ENCODE measurements around the gene NEGR1. TPM values are rescaled to one million over a fixed set of nuclear protein-coding genes. Genes with fewer than 3 reads are reported as not detected.

The NEGR1 gene
- total and polyA plus RNA-seq, 2 experiments from 2014 or later, result 0.57 to 0.94 TPM

DNA sequence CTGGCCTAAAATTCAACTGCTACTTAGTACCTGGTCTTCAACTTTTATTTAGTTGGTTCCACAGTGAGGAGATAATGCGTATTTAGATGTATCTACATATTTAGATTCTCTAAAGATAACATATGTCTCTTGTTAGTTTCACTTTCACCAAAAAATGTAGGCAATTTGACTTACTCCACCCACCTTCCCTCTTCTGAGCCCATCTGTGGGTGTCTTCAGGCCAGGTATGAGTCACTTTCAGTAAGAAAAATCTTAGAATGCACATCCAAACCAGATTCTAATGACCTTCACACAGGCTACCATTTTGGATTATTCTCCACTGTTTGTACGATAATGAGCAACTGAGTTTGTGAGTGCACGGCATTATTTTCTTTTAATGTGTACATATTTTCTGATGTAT is 501.7 kb downstream of the NEGR1 start (continued):
- TF ChIP-seq, protein P1, sequence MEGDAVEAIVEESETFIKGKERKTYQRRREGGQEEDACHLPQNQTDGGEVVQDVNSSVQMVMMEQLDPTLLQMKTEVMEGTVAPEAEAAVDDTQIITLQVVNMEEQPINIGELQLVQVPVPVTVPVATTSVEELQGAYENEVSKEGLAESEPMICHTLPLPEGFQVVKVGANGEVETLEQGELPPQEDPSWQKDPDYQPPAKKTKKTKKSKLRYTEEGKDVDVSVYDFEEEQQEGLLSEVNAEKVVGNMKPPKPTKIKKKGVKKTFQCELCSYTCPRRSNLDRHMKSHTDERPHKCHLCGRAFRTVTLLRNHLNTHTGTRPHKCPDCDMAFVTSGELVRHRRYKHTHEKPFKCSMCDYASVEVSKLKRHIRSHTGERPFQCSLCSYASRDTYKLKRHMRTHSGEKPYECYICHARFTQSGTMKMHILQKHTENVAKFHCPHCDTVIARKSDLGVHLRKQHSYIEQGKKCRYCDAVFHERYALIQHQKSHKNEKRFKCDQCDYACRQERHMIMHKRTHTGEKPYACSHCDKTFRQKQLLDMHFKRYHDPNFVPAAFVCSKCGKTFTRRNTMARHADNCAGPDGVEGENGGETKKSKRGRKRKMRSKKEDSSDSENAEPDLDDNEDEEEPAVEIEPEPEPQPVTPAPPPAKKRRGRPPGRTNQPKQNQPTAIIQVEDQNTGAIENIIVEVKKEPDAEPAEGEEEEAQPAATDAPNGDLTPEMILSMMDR (conservative IDR thresholded peaks at IDR 0.05; ENCODE audit: low read depth in 2 of 2), result no peak
- TF ChIP-seq, protein P2, sequence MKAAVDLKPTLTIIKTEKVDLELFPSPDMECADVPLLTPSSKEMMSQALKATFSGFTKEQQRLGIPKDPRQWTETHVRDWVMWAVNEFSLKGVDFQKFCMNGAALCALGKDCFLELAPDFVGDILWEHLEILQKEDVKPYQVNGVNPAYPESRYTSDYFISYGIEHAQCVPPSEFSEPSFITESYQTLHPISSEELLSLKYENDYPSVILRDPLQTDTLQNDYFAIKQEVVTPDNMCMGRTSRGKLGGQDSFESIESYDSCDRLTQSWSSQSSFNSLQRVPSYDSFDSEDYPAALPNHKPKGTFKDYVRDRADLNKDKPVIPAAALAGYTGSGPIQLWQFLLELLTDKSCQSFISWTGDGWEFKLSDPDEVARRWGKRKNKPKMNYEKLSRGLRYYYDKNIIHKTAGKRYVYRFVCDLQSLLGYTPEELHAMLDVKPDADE (IDR thresholded peaks at IDR 0.05), result no peak
- no peak for TF ChIP-seq EZH2phosphoT487 (IDR thresholded peaks at IDR 0.05; ENCODE audit: unreplicated experiment)
- no peak for TF ChIP-seq JUNB (IDR thresholded peaks at IDR 0.05; ENCODE audit: unreplicated experiment)

DNA sequence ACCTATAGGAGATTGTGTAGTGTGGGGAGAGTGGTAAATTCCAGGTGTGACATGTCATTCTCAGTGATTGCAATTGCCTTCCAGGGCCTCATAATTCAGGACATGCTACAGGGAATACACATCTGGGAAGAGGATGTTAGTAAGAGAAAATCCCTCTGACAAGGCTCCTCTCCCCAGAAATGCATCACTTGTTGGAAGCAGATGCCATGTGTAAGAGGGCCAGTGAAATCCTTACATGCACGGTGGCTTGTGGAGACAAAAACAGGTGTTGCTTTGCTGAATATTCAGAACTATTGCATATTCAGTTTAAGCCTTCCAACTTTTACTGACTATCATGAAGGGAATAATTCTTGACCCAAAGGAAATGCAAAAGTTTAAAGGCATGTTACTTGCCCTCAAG is 503.4 kb downstream of the NEGR1 start:
- Mint-ChIP-seq H3K27ac (peak overlapping the region; percentile 54), H3K4me1 (peaks cover 13% of the 10 kb centered on the region), H3K36me3 (ENCODE audit: low read depth) (no peaks in the 10 kb centered on the region), H3K4me3 (no peak overlapping the region), H3K27me3 (ENCODE audit: insufficient read depth, low read depth, poor library complexity) (peaks cover 2% of the 10 kb centered on the region), H3K9me3 (no peaks in the 10 kb centered on the region)
- ATAC-seq (peak; percentile 39; the same call in 2 of the 3 replicates), DNase-seq (ENCODE audit: low spot score) (peak; percentile 21)
- Histone ChIP-seq H2AFZ (no peak overlapping the region), H3K4me1 (ENCODE audit: insufficient read depth) (peaks cover 18% of the 10 kb centered on the region), H3K27me3 (ENCODE audit: insufficient read depth) (no peaks in the 10 kb centered on the region), H3F3A (replicated peaks; ENCODE audit: low read depth) (no peaks in the 10 kb centered on the region), H3K27ac (ENCODE audit: low read depth) (no peak overlapping the region), H3K79me2 (replicated peaks; ENCODE audit: insufficient read depth) (no peaks in the 10 kb centered on the region), H3K4me3 (no peak overlapping the region), H3K9me2 (ENCODE audit: insufficient read depth) (no peaks in the 10 kb centered on the region), H3K4me2 (no peak overlapping the region), H3K36me3 (ENCODE audit: insufficient read depth) (no peaks in the 10 kb centered on the region), H4K20me1 (replicated peaks; ENCODE audit: insufficient read depth) (no peaks in the 10 kb centered on the region)
- TF ChIP-seq, protein P3, sequence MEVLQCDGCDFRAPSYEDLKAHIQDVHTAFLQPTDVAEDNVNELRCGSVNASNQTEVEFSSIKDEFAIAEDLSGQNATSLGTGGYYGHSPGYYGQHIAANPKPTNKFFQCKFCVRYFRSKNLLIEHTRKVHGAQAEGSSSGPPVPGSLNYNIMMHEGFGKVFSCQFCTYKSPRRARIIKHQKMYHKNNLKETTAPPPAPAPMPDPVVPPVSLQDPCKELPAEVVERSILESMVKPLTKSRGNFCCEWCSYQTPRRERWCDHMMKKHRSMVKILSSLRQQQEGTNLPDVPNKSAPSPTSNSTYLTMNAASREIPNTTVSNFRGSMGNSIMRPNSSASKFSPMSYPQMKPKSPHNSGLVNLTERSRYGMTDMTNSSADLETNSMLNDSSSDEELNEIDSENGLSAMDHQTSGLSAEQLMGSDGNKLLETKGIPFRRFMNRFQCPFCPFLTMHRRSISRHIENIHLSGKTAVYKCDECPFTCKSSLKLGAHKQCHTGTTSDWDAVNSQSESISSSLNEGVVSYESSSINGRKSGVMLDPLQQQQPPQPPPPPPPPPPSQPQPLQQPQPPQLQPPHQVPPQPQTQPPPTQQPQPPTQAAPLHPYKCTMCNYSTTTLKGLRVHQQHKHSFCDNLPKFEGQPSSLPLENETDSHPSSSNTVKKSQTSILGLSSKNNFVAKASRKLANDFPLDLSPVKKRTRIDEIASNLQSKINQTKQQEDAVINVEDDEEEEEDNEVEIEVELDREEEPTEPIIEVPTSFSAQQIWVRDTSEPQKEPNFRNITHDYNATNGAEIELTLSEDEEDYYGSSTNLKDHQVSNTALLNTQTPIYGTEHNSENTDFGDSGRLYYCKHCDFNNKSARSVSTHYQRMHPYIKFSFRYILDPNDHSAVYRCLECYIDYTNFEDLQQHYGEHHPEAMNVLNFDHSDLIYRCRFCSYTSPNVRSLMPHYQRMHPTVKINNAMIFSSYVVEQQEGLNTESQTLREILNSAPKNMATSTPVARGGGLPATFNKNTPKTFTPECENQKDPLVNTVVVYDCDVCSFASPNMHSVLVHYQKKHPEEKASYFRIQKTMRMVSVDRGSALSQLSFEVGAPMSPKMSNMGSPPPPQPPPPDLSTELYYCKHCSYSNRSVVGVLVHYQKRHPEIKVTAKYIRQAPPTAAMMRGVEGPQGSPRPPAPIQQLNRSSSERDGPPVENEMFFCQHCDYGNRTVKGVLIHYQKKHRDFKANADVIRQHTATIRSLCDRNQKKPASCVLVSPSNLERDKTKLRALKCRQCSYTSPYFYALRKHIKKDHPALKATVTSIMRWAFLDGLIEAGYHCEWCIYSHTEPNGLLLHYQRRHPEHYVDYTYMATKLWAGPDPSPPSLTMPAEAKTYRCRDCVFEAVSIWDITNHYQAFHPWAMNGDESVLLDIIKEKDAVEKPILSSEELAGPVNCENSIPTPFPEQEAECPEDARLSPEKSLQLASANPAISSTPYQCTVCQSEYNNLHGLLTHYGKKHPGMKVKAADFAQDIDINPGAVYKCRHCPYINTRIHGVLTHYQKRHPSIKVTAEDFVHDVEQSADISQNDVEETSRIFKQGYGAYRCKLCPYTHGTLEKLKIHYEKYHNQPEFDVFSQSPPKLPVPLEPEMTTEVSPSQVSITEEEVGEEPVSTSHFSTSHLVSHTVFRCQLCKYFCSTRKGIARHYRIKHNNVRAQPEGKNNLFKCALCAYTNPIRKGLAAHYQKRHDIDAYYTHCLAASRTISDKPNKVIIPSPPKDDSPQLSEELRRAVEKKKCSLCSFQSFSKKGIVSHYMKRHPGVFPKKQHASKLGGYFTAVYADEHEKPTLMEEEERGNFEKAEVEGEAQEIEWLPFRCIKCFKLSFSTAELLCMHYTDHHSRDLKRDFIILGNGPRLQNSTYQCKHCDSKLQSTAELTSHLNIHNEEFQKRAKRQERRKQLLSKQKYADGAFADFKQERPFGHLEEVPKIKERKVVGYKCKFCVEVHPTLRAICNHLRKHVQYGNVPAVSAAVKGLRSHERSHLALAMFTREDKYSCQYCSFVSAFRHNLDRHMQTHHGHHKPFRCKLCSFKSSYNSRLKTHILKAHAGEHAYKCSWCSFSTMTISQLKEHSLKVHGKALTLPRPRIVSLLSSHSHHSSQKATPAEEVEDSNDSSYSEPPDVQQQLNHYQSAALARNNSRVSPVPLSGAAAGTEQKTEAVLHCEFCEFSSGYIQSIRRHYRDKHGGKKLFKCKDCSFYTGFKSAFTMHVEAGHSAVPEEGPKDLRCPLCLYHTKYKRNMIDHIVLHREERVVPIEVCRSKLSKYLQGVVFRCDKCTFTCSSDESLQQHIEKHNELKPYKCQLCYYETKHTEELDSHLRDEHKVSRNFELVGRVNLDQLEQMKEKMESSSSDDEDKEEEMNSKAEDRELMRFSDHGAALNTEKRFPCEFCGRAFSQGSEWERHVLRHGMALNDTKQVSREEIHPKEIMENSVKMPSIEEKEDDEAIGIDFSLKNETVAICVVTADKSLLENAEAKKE (CRISPR knock-in tag; IDR thresholded peaks at IDR 0.05), result no peak
- TF ChIP-seq ZNF331 (CRISPR knock-in tag; IDR thresholded peaks at IDR 0.05; ENCODE audit: low read depth) (no peak), CREB1 (CRISPR knock-in tag; IDR thresholded peaks at IDR 0.05; ENCODE audit: low read depth) (no peak), JUNB (IDR thresholded peaks at IDR 0.05; ENCODE audit: unreplicated experiment) (no peak), NANOG (IDR thresholded peaks at IDR 0.05; ENCODE audit: borderline replicate concordance) (no peak), ZNF114 (CRISPR knock-in tag; IDR thresholded peaks at IDR 0.05) (no peak), STAT1 (IDR thresholded peaks at IDR 0.05; ENCODE audit: unreplicated experiment) (no peak), EZH2 (IDR thresholded peaks at IDR 0.05; ENCODE audit: low read depth, unreplicated experiment) (no peak)
- TF ChIP-seq, protein P2 (IDR thresholded peaks at IDR 0.05), result no peak
- TF ChIP-seq, protein P4, sequence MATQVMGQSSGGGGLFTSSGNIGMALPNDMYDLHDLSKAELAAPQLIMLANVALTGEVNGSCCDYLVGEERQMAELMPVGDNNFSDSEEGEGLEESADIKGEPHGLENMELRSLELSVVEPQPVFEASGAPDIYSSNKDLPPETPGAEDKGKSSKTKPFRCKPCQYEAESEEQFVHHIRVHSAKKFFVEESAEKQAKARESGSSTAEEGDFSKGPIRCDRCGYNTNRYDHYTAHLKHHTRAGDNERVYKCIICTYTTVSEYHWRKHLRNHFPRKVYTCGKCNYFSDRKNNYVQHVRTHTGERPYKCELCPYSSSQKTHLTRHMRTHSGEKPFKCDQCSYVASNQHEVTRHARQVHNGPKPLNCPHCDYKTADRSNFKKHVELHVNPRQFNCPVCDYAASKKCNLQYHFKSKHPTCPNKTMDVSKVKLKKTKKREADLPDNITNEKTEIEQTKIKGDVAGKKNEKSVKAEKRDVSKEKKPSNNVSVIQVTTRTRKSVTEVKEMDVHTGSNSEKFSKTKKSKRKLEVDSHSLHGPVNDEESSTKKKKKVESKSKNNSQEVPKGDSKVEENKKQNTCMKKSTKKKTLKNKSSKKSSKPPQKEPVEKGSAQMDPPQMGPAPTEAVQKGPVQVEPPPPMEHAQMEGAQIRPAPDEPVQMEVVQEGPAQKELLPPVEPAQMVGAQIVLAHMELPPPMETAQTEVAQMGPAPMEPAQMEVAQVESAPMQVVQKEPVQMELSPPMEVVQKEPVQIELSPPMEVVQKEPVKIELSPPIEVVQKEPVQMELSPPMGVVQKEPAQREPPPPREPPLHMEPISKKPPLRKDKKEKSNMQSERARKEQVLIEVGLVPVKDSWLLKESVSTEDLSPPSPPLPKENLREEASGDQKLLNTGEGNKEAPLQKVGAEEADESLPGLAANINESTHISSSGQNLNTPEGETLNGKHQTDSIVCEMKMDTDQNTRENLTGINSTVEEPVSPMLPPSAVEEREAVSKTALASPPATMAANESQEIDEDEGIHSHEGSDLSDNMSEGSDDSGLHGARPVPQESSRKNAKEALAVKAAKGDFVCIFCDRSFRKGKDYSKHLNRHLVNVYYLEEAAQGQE (IDR thresholded peaks at IDR 0.05; ENCODE audit: unreplicated experiment), result no peak

Data from GM23338 (cell line).